ENCODE measurements around the gene OR2AT4.

The OR2AT4 gene

GRCh38 chr11:75096456-75097172 lies at the start of gene OR2AT4:
OR2AT4 (minus strand) TSS chr11:75096876.
- no peak within 1 kb of the TSS for H3K27ac ChIP-seq
- no peaks in the 10 kb centered on the region for H3K36me3 ChIP-seq
- H3K9me3 ChIP-seq: peaks cover 0 to 4% (median 3%) of the 10 kb centered on the region in 3 donors
- TF ChIP-seq, protein P1, sequence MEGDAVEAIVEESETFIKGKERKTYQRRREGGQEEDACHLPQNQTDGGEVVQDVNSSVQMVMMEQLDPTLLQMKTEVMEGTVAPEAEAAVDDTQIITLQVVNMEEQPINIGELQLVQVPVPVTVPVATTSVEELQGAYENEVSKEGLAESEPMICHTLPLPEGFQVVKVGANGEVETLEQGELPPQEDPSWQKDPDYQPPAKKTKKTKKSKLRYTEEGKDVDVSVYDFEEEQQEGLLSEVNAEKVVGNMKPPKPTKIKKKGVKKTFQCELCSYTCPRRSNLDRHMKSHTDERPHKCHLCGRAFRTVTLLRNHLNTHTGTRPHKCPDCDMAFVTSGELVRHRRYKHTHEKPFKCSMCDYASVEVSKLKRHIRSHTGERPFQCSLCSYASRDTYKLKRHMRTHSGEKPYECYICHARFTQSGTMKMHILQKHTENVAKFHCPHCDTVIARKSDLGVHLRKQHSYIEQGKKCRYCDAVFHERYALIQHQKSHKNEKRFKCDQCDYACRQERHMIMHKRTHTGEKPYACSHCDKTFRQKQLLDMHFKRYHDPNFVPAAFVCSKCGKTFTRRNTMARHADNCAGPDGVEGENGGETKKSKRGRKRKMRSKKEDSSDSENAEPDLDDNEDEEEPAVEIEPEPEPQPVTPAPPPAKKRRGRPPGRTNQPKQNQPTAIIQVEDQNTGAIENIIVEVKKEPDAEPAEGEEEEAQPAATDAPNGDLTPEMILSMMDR (IDR thresholded peaks at IDR 0.05): no peak
- no peaks in the 10 kb centered on the region for H3K4me1 ChIP-seq
- DNase-seq: no peak
- H3K27me3 ChIP-seq: peaks cover 0 to 13% of the 10 kb centered on the region in 2 donors
- intact Hi-C loops (cut with DNase I; ENCODE audit: low total_unique reads): no loop called here
- H3K4me3 ChIP-seq: no peak within 1 kb of the TSS

DNA sequence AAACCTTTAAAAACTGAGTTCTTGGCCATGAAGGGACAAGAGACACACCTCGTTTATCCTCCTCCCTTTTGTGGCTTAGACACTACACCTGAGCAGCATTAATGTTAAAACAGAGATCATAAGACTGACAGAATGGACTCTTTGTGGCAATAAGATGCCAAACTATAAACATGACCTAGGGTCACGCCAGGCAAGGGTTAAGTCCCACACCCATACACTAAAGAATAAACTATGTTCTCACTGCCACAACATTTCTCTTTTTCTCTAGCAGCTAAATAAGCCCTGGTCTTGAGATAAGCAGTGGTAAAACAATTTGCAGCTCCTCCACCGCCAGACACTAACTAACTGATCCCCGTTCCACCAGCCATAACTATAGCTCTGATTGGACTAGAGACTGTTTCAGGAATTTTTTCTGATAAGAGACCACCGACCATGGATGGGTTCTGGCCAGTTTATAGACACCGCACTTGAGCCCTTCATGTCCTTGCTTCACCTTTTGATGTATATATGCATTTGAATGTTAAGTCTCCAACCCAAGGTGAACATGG lies 49.4 kb upstream of the OR2AT4 start:
- Histone ChIP-seq H3K4me3 (no peak overlapping the region), H3K4me1 (no peaks in the 10 kb centered on the region), H3K36me3 (no peaks in the 10 kb centered on the region), H3K27ac (no peak overlapping the region), H3K9me3 (no peaks in the 10 kb centered on the region), H3K27me3 (peaks cover 0 to 15% of the 10 kb centered on the region in 2 donors)
- no peak for DNase-seq
- intact Hi-C loops (cut with DNase I; ENCODE audit: low total_unique reads): loop anchor here (5.0 kb wide), 1 partner anchor 96 kb away; the partner anchor contains the start of gene TPBGL
- TF ChIP-seq, protein P1 (IDR thresholded peaks at IDR 0.05): no peak

DNA sequence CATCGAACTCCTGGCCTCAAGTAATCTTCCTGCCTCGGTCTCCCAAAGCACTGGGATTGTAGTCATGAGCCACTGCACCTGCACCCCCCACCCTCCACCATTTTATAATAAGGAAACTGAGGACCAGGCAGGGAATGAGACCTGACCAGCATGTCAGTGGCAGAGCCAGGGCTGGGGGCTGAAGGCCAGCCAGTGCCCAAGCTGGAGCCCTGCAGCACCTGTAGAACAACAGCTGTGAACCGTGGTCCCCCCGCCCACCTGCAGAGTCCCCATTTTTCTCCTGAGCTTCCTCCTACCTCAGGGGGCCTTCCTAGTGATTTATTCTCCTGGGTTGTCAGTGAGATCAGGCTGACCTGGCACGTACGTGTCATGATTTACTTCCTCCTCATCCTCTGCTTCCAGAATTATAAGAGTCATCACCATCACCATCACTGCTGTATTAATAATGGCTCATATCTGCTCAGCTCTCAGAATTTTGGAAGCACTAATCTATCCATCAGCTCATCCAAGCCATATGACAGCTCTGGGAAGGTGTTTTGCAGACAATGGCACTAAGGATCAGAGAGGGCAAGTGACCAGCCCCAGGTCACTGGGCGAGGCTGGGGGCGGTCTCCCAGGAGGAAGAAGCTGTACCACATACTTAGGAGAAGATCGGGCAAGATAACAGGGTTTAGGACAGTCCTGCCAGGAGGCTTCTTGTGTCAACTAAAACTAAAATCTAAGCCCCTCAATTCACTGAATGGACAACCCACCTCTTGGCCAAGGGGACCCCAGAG lies 48.7 kb upstream of the OR2AT4 start:
- peak in 1 of 2 donors; percentile 34 for DNase-seq
- intact Hi-C loops (cut with DNase I; ENCODE audit: low total_unique reads): loop anchor here (5.0 kb wide), 1 partner anchor 97 kb away; the partner anchor contains the start of gene TPBGL
- Histone ChIP-seq H3K27ac (no peak overlapping the region), H3K9me3 (no peaks in the 10 kb centered on the region), H3K36me3 (no peaks in the 10 kb centered on the region), H3K4me1 (peaks cover 0 to 2% (median 0%) of the 10 kb centered on the region in 4 donors), H3K27me3 (peaks cover 0 to 17% of the 10 kb centered on the region in 2 donors), H3K4me3 (no peak overlapping the region)
- TF ChIP-seq, protein P1 (IDR thresholded peaks at IDR 0.05): no peak

DNA sequence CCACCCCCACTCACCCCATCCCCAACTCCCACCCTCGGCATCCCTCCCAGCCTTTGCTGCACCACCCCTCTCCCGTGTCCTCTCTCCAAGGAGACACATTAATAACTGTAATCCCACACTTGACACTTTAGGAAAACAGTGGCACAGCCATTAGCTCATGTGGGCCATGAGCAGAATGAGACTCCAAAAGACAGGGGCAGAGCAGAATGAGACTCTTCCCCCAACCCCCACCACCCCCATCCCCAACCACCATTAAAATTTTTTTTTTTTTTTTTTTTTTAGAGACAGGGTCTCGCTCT lies 48.0 kb upstream of the OR2AT4 start:
- intact Hi-C loops (cut with DNase I; ENCODE audit: low total_unique reads): loop anchor here (5.0 kb wide), 1 partner anchor 98 kb away; the partner anchor contains the start of gene TPBGL
- TF ChIP-seq, protein P1 (IDR thresholded peaks at IDR 0.05): no peak
- H3K27me3 ChIP-seq: peaks cover 0 to 23% of the 10 kb centered on the region in 2 donors

GRCh38 chr11:75143420-75143731 lies 46.7 kb upstream of the OR2AT4 start:
- Histone ChIP-seq H3K36me3 (no peaks in the 10 kb centered on the region), H3K9me3 (no peaks in the 10 kb centered on the region), H3K4me3 (no peak overlapping the region), H3K4me1 (peaks cover 0 to 3% (median 0%) of the 10 kb centered on the region in 4 donors), H3K27me3 (peaks cover 0 to 19% of the 10 kb centered on the region in 2 donors), H3K27ac (no peak overlapping the region)
- intact Hi-C loops (cut with DNase I; ENCODE audit: low total_unique reads): no loop called here
- DNase-seq: no peak
- TF ChIP-seq, protein P1 (IDR thresholded peaks at IDR 0.05): no peak

More for the DNA sequence above, 48.0 kb upstream of the OR2AT4 start:
- H3K36me3 ChIP-seq: no peaks in the 10 kb centered on the region
- no peak overlapping the region for H3K4me3 ChIP-seq
- peaks cover 0 to 3% (median 0%) of the 10 kb centered on the region in 4 donors for H3K4me1 ChIP-seq
- H3K27ac ChIP-seq: no peak overlapping the region
- no peaks in the 10 kb centered on the region for H3K9me3 ChIP-seq
- no peak for DNase-seq
